CD4-positive, alpha-beta T cell treated with Interferon gamma for 1 hour (primary cell): ENCODE results near the gene VASN.
A peak's percentile ranks its signal among the peaks of the same experiment; 100 is the strongest.
"Not testable (repeated sequence)": the region's sequence is repeated elsewhere in the genome, so short reads cannot be mapped to it uniquely, and the experiment has no call there.

Experiments
- DNase-seq: peaks from one replicate; pipeline ENCODE4 v3.0.0-alpha.2; 2020

The VASN gene

GRCh38 chr16:4386451-4386805, 14.8 kb downstream of the VASN start:
- DNase-seq: no peak

DNA sequence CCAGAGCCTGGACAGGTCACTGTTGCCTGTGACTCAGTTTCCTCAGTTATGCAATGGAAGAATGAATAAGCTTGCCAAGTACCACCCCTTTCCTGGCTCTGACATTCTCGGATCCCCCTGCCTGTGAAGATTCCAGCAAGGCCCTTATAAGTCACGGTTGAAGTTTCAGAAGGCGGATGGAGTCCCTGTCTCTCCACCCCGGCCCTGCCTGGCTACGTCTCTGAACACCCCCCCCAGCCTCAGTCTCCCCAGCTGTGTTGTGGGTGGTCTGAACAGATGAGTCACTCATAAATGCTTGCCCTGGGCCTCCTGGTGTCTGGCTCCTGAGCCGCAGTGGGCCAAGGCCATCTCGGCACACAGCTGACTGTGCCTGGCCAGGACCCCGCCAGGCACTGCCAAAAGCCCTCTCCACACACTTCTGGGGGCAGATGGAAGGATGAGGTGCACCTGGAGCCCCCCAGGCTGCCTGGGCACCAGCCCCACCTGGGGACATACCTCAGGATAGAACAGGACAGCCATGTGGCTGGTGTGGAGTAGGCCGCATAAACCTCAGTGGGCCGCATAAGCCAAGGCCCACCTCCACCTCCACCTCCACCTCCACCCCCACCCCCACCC, 15.4 kb downstream of the VASN start:
- no peak for DNase-seq

DNA sequence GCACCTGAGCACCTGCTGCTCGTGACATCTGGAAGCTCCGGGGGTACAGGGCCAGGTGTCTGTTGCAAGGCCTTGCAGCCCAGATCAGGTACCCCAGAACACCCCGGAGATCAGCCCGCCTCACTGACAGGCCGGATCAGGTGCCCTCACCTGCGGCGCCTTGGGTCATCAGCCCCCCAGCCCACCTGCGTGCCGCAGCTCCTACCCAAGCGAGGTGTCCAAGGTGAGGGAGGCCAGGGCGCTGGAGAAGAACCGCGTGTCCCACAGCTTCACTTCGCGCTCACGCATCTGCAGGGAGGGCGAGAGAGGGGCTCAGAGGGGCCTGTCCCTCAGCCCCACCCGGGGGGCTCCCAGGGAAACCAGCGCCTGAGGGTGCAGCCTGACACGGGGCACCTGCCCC, 16.1 kb downstream of the VASN start:
- DNase-seq: no peak

DNA sequence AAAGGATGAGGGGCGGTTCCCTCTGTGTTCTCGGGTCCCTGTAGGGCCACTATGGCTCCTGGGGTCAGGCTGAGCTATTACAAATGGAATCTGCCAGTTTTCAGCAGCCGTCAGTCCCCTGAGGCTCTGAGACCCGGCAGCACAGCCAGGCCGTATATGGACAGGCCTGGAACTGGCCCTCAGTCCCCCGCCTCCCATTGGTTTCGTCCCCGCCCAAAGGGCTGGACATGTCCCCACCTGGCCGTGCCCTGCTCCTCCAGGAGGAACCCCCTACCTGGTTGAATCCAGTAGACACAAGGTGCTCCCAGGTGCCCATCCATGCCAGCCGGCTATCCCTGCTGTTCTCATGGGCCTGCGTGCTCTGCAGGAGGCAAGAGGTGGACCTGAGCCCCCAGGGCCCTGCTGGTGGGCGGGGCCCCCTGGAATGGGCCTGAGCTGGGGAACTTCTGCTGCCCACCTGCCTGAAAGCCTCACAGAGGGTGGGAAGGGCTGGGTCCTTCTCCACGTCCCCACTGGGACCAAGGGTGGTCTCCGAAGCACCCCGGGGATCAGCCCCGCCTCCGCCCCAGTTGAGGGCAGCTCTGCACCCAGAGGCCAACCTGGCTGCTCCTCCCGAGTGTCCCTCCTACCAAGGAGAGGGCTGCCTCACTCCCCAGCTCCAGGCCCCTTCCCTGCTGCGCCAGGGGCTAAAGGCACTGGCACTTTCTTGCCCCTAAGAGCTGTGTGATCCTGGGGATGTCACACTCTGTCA, 16.8 kb downstream of the VASN start:
- DNase-seq: no peak

GRCh38 chr16:4389051-4389955, 17.7 kb downstream of the VASN start:
- no peak for DNase-seq

- no peak for DNase-seq
These were observed 18.9 kb downstream of the VASN start for GRCh38 chr16:4390266-4391260.

GRCh38 chr16:4391631-4392381, 20.2 kb downstream of the VASN start:
- no peak for DNase-seq

- DNase-seq: no peak
These were observed 21.0 kb downstream of the VASN start for GRCh38 chr16:4392382-4393239.

DNA sequence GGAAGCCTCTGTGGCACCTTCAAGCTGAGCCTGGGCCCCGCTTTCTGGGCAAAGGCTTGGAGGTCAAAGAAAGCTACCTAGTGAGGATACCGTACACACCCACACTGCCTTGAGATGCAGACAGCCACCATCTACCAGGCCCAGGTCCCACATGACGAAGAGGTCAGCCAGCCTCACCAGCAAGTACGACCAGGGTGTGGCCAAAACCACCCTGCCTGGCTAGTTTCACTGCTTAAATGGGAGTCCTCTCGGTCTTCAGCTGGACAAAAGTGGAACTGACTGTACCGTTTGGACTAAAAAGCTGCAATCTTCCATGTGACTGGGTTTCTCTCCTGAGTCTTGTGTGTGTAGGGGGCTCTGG, 21.6 kb downstream of the VASN start:
- no peak for DNase-seq

DNA sequence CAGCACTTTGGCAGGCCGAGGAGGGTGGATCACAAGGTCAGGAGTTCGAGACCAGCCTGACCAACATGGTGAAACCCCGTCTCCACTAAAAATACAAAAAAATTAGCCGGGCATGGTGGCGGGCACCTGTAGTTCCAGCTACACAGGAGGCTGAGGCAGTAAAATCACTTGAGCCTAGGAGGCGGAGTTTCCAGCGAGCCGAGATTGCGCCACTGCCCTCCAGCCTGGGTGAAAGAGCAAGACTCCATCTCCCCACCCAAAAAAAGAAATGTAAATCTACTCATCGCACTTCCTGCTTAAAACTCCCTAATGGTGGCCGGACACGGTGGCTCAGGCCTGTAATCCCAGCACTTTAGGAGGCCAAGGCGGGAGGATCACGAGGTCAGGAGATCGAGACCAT, 22.2 kb downstream of the VASN start:
- DNase-seq: not testable (repeated sequence)

DNA sequence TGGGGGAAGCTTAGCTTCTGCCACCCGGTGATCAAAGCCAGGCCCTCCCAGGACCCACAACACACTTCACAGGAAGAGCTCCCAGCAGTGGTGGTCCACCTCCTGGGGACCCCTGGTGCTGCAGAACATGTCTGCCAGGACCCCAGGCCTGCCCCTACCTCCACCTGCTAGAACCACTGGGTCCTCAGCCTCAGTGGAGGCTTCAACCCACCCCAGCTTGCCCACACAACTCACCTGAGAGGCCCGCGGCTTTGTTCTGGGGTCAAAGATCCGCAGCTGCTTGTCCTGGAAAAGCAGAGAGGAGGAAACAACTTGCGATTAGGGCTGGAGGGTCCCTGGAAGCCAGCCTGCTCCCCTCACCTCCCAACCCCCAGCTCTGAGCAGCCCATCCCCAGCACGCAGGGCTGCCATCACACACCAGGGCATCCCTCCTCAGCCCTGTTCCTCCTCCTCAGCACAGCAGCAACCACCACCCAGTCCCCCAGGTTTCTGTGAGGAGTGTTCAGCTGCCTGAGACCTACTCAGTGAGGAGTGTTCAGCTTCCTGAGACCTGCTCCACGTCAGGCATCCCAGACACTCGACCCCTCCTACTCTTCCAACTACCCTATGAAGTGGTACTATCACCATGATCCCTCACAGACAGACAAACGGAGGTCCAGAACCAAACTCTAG, 23.5 kb downstream of the VASN start:
- no peak for DNase-seq

DNA sequence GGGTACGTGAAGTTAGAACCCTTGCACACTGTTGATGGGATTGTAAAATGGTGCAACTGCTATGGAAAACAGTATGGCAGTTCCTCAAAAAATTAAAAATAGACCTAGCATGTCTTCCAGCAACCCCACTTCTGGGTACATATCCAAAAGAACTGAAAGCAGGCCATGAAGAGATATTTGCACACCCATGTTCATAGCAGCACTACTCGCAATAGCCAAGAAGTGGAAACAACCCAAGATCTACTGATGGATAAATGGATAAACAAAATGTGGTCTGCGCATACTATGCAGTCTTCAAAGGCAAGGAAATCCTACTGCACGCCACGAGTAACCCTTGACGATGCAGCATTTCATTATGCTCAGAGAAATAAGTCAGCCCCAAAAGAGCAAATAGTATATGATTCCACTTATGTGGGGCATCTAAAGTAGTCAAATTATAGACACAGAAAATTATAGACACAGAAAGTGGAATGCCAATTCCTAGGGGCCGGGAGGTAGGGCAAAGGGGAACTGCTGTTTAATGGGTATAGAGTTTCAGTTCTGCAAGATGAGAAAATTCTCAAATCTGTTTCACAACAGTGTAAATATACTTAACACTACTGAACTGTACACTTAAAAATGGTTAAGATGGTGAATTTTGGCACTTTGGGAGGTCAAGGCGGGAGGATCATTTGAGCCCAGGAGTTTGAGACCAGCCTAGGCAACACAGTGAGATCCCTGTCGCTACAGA, 27.5 kb downstream of the VASN start:
- no peak for DNase-seq

DNA sequence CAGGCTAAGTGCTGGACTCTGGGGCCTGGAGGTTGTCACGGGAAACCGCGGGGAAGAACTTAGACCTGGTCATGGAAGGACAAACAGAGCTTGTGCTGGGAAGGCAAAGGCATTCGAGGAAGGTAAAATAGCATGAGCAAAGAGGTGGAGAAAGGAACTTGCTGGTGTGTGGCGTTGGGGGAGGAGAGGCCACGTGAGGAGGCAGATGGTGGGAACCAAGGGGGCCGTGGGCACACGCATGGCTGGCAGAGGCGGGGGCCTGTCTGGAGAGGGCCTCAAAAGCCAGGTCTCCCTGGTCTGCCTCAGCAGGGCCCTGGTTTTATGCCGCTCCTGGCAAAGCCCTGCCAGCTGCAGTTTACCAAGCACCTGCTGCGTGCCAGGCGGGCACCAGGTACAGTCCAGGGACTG, 29.4 kb downstream of the VASN start:
- no peak for DNase-seq

GRCh38 chr16:4401510-4401909, 29.9 kb downstream of the VASN start:
- DNase-seq: no peak

DNA sequence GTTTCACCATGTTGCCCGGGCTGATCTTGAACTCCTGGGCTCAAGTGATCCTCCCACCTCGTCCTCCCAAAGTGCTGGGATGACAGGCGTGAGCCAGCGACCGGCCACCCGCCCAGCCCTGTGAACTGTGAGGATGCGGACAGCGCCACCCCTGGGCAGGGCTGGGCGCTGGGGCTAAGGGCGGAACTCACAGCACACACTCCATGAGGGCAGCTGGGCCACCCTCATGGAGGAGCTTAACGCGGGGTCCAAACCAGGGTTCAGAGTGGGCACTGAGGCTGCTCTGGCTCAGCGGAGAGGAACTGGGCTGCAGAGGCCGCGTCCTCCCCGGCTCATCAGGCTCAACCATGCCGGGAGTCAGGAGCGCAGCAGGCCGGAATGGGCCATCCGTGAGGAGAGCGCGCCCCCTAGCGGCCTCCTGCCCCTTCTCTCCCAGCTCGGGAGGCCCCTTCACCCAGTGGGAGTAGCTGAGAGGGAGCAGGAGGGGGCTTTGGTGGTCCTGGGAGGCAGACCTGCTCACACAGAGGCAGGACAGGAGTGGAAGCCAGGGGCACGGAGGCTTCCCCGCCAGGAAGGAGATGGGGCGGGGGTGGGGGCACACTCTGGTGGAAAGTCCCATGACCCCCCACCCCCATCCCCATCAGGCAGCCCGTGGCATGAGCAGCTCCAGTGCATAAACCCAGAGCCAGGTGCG, 30.9 kb downstream of the VASN start:
- peak; percentile 50 for DNase-seq

DNA sequence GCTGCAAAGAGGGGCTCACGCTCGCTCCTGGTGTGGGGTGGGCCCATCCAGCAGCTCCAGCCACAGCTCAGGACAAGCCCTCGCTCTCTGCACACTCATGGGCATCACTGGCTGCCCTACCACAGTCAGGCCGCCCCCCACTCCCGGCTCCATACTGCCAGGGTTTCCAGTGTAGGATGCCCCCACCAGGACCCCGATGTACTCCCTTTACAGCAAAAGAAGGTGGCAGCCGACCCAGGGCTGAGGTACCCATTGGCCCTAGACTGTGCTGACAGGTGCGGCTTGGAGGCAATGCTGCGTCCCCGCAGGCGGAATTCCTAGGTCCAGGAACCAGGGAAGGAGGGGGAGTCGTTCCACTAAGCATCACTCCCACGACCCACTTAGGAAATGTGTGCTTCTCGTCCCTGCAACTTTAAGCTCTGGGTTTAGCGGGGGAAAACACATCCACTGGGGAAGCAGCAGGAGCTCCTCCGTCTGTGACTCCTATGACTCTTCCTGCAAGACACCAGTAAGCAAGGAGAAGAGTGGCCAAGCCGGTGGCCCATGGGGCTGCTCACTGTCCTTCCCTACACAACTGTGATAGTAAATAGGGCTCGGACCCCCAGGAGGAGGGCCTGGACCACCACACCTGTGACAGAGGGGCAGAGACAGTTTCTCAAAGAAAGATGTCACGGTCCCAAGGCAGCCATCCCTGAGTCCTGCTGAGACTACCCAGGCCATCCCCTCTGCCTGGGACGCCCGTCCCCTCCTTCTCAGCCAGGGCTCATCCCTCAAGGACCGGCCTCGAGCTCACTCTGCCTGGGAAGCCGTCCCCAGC, 31.7 kb downstream of the VASN start:
- no peak for DNase-seq

- DNase-seq: no peak
These were observed 32.8 kb downstream of the VASN start for GRCh38 chr16:4404247-4404966.
